ENCODE measurements around the gene NTRK3.

The NTRK3 gene

DNA sequence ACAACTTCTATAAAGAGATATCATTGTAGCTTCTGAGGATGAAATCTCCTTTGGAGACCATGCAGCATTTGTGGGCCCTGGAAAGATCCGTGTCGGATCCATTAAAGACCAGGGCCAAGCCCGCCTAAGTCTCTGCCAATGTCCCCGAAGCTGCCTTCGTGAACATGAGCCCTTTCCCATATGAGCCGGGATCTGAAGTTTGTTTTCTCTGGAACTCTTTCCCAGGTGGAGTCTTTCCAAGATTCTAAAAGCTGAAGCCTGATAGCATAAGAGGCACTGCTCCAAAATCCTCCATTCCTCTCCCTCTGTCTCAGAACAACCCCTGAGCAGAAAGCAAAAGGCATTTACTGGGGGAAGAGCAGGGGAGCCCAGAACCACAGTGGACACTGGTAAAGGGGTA, 274.6 kb downstream of the NTRK3 start:
- no peak for DNase-seq (ENCODE audit: low read depth)

DNA sequence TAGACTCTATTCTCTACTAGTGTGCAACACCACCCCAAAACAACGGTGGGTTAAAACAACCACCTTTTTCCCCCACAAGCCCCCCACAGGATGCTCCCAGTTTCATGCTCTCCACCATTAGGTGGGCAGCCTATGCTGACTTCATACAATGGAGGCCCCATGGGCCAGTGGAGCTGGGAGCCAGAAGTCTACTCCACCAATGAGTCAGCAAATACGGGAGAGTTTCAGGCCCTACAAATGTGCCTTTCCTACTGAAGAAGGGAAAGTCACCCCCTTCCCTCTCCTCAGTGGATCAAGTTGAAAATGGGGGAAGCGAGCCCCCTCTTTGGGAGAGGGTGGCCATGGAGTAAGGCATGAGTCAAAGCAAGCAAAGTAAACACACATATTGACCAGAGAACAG, 278.6 kb downstream of the NTRK3 start:
- no peak for DNase-seq (ENCODE audit: low read depth)

DNA sequence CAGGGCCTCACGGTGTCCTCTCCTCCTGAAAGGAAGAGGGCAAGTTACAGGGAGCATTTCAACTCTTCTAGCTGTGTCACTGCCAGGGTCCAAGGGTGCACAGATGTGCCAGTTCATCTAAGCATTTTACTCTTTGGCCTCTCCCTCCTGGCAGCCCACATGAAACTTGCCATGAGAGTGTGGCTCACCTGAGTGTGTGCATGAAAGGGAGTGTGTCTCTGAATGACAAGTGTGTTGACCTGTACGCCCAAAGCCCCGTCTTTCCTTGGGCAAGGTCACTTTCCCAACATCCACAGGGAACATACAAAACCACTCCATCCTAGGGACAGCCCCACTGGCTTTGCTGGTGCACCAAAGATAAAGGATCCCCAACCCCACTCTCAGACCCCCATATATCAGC, 280.0 kb downstream of the NTRK3 start:
- no peak for DNase-seq (ENCODE audit: low read depth)

DNA sequence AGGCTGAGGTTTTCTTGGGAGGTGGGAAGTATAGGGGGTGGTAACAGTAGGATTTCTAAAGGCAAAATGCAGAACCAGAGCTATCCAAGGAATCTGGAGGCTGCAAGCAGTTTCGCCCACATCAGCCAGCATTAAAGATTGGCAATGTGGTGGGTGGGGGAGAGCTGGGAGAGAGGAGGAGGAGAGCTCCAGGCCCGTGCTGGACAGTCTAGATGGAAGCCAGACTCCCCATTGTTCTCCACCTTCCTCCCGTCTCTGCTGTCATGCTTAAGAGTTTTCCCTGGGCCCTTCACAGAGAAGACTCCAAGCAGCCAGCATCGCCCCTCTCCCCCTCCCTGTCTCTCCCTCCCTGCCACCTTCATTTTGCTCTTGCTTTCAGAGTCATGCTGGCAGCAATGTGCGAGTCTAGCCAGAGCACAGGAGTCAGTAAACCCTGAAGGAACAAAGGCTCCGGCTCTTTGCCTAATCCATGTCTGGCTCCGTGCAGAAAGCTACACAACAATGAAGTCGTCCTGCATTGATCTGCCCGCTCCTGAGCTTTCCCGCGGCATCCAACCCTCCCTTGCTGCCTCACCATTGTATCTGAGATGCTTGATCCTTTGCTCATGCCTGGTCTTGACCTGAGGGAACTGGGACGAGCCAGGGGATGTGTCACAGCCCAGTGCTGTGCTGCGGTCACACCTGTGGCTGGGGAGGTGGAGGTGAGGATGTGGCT, 282.9 kb downstream of the NTRK3 start:
- DNase-seq (ENCODE audit: low read depth) = no peak

DNA sequence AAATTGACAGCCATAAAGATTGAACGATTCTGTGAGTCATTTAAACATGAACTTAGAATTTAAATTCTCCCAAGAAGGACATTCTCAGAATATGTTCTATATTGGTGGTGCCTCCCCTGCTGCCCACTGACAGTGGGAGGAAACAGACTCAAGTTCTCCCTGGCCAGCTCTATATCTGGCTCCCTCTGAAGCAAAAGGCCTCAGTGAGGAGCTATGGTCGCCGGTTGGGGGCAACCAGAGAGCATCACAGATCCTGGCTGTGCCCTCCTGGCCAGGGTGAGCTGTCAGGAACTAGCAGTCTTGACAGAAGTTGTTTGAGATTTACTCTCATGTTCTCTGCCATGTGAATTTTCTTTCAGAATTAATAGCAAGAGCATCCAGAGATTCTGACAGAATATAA, 285.5 kb downstream of the NTRK3 start:
- DNase-seq (ENCODE audit: low read depth) = no peak

DNA sequence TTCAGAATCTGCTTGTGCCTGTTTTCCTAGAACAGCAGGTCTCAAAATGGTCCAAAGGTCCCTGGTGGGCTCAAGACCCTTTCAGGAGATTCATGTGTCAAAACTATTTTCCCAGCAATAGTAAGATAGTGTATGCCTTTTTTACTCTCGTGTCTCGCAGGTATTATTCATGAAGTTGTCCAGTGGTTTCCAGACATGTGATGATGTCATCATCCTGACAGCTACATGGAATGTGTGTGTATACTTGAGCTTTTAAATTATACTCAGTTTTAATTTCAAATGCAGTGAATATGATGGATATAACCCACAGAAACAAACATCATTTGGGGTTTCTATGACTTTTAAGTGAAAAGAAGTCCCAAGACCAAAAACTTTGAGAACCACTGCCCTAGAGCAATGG, 288.6 kb downstream of the NTRK3 start:
- no peak for DNase-seq (ENCODE audit: low read depth)

DNA sequence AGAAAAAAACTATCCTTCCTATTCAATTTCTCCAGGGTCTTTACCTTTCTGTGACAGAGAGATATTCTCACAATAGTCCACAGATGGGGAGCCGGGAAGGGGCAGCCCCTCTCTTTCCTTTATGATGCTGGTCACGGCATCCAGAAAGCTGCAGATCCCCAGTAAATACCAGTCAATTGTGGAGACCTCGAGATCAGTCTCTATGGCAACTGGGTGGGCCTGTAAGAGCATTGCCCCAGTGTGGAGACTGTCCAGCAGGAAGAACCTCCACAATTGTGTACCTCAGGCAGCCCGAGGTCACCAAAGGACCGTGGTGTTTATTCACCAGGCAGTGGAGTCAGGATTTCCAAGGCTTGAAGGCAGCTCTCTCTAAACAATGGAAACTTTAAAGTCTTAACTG, 291.2 kb downstream of the NTRK3 start:
- no peak for DNase-seq (ENCODE audit: low read depth)

DNA sequence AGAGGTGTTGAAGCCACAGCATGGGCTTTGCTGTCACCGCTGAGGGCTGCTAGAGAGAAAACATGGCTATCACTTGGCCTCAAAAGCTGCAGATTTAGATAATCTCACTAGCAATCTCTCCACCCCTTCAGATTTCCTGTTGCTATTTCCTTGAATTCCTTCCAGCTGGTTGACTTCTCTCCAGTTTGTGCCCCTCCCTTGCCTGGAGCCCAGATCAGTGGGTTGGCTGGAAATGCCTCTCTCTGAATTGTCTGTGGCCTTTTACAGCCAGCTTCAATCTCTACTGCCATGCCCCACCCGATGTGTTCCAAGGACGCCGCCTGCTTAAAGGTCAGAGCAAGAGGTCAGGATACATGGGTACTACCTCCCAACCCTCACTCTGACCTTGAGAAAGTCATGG, 294.1 kb downstream of the NTRK3 start:
- no peak for DNase-seq (ENCODE audit: low read depth)

DNA sequence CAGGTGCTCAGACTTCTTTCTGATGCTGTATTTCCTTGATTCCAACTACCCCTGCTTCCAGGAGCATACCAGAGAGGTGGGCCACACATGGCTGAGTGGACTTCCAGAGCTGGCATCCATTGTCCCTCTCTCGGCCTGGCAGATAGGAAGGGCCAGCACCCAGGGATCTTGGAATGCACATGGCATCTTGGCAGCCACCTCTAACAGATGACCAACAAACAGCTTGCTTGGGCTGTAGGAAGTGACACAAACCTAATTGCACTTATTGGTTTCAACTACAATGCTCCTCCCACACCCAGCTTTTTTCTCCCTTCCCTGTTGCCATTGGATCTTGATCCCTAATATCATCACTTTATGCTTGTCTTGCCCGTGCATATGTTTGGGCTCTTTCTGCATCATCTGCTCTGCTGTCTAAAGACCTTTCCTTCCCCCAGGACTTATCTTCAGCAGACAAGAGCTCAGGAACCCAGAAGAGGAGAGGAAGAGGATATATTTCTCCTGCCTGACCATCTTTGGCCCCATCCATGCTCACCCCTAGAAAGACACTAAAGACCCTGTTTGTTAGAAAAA, 294.6 kb downstream of the NTRK3 start:
- no peak for DNase-seq (ENCODE audit: low read depth)

DNA sequence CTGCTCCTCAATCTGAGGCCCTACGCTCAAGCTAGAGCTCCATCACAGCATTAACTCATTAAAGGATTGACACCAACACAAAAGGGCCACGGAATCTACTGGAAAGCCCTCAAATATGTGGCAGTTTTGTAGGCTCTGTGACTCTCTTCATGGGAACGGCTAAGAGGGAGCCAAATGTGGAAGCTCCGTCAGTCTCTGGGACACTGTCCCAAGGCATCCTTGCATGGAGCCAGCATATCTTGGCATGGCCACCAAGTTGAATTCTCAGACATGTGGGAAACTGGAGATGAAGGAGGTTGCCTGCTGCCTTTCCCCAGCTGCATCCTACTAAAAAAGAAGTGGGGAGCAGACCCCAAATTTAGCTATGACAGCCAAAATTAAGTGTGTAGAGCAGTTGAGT, 296.9 kb downstream of the NTRK3 start:
- no peak for DNase-seq (ENCODE audit: low read depth)

DNA sequence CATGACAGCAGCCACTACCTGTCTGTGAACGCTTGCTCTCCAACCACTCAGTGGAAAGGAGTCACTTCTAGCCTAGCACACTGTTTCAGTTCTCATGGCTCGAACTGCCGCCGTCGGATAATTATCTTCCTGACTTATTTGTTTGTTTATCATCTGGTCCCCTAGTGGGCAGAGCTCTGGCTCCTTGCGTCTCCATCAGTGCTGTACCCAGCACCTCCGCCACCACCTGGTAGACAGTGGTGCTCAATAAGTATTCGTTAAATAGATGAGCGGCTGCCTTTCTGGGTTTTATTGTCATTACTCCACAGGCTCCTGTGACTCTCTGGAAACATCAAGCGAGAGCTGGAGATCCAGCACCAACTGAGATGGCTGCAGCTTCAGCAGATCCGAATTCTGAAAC, 297.5 kb downstream of the NTRK3 start:
- DNase-seq (ENCODE audit: low read depth) = no peak

DNA sequence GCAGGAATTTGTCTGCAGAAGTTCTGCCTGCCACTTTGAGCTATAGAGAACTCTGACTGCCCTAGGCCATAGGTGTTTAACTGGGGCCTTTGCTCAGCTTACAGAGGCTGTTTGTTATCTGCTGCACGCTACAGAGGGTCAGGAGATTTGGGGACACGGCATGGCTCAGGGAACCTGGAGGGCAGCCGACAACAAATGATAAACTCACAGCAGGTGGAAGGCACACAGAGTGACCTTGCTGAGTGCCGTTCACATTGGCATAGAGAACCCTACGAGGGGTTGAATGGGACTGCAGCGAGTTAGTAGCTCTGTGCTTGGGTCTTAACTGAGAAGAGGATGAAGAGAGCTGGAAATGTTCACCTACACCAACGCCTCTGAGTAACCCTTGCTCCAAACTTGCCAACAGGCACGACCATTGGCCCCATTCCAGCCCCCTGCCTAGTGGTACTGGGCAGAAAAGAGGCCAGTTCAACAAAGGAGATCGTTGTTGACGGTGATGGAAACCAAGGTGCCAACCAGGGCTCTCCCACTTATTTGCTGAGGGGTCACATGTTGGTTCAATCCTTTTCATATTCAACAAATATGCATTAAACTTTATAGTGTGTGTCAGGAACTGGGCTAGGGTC, 301.1 kb downstream of the NTRK3 start:
- no peak for DNase-seq (ENCODE audit: low read depth)

DNA sequence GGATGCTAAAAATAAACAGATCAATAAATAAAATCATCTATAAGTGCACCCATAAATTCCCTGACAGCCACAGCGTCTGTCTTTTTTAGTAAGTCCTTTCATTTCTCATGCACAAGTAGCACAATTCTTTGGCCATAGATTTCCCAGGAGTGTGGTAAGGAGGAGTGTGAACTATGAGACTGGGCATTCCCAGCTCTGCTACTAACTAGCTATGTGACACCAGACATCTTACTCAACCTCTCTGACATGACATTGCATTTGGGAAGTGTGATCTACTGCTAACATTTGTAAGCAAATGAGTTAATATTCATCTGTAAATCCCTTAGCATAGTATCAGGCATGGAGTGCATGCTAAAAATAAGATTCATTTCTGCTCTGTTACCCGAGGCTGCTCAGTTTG, 301.7 kb downstream of the NTRK3 start:
- no peak for DNase-seq (ENCODE audit: low read depth)

DNA sequence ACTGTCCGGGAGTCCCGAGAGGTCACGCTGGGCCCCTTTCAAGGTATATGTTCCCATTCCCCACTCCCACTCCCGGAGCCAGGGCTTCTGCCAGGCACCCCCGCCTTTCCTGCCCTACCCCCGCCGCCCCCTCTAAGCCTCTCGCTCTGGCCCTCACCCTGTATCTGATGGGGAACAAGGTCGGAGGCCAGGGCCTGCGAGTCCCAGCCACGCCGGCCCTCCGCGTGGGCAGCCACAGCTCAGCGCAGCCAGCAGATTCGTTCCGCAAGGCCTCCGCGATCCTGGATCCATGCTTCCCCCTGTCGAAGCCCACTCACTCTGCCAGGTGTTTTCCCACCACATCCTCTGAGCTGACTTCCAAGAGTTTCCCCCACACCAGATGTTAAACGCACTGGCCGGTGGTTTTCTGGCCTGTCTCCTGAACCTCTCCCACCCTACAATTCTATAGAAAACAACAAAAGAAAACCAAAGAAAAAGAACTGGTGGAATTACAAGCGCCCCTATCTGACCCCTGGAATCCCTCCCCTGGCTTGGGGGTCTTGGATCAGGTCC, 303.7 kb downstream of the NTRK3 start:
- DNase-seq (ENCODE audit: low read depth) = no peak

DNA sequence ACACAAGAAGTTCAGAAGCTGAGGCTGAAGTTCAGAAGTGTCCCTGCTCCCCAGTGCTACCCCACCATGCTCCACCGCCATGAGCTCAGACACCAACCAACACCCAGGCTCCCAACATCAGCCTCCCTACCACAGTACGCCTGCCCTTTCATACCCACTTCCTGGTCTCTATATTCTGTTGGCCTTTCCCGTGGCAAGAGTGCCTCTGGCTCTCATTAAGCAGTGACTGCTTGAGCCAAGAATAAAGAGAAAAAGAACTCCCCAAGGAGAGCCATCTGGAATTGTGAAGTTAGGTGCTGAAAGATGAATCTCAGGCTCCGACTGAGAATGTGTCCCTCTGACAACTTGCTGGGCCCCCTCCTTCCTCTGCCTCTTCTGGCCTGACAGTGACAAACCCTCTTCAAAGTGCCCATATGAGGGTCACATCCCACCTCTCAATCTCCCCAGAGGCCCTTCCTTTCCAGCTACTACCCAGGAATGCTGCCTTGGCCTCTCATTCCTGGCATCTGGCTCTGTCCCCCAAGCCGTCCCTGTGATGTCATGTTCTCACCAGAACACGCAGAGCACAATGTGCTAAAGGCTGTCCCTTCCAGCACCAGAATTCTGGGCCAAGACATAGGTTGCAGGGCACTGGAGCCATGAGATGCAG, 306.8 kb downstream of the NTRK3 start:
- DNase-seq (ENCODE audit: low read depth) = no peak

DNA sequence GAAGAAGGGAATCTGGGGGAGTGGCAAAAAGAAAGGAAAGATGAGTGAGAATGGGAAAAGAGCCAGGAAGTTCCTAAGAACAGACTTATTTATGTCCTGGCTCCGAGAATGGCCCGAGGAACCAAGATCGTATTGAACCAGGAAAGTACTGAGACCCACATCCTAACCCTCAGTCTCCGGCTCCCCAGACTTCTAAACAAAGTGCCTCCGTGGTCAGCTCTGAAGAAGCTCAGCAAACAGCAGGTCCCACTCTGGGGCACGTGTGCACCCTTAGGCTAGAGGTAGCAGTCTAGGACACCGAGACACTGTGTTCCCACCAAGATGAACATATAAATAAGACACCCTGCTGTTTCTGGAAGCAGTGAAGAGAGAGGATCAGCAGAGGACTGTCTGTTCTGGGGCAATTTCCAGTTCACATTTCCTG, 307.4 kb downstream of the NTRK3 start:
- DNase-seq (ENCODE audit: low read depth) = no peak

DNA sequence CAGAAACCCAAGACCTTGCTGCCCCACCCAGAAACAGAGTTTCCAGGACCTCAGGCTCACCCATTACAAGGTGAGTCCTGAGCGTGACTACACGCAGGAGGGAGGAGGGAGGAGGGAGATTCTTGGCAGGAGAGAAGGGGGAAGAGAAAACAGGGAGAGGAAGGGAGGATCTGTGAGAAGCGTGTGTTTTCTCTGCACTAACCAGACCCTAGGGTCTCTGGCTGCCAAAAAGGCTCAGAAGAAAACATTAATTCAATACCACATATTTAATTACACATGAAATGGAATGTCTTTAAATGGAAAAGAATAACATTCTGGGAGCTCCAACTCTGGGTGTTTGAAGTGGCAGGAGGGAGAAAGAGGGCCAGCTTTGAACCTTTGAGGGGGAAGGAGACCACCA, 309.0 kb downstream of the NTRK3 start:
- DNase-seq (ENCODE audit: low read depth) = no peak

DNA sequence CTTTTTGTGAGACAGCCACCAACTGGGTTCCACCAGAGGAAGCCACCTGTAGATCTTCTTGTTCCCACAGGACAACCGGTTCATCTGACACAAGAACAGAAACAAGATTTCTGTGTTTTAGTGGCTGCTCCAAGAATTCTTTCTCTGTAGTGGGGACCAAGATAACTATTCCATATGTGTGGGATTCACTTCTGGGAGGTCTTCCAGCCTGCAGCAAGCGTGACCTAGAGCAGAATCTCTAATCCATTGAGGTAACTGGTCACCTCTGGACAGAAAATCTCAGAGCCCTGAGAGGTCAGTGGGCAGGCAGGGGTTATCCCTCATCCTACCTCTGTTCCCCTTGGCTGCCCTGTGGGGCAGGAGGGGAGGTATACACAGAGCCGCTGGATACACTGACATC, 311.3 kb downstream of the NTRK3 start:
- no peak for DNase-seq (ENCODE audit: low read depth)

DNA sequence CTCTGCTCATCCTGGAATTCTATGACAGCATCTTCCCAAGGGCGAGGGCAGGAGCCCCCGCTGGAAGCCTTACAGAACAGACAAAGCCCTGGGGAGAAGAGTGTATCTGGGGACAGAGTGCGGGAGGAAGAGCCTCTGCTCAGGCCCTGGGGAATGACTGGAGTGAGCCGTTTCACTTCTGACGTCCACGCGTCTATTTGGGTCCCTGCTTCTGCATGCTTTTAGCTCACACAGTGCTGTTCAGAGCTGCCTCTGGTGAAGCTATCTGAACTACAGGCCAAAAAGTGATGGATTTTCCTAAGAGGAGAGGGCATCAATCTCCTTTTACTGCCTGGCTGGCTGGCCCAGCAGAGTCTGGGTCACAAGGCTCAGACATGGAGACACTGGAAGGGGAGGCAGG, 311.8 kb downstream of the NTRK3 start:
- no peak for DNase-seq (ENCODE audit: low read depth)

DNA sequence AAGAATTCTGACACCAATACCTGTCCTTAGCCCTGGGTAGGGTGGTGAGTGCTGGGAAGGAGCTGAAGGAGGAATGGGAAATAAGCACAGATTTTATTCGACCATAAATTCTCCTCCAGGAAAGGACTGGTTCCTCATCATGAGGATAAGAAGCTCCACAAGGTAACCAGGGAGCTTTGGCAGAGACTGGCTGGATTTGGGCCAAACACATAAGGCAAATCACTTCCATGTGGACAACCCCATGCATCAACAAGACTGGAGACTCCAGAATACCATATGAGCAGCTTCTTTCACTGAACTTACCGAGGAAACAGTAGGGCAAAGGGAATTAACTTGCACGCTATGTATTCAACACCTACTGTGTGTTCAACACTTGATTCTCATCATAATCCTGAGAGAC, 312.5 kb downstream of the NTRK3 start:
- DNase-seq (ENCODE audit: low read depth) = no peak

DNA sequence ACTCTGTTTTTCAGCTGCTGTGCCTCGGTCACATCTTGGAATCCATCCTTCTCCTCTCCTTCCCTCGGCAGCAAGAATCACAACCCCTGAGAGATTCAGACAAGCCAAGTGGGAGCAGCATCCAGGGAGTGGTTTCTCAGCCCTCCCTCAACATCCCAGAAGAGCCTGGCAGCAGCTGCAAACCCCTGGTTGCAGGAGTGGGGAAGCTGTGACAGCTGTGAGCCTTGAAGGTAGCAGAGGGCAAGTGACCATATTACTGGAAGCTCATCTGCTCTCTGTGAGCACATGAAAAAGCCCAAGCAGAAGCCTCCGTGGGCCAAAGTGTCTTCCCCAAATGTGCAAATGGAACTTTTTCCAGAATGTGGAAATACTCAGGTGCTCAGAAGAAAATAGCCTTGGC, 312.9 kb downstream of the NTRK3 start:
- no peak for DNase-seq (ENCODE audit: low read depth)

DNA sequence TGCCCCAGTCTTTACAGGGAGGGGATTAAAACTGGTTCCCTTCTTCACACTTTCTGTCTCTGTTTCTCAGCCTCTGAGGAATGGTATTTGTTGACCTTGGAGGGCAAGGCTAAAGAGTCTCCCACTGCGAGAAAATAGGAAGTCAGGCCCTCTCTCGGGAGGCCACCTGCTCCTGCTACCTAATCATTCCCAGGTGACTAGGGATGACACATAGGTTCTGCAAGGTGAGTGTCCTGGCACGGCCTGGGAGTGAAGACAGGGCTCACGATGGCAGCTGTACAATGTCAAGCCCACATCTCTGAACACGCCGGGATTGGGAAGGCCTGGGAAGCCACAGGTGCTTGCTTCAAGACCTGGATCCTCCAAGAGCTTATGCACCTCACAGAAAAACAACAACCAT, 314.2 kb downstream of the NTRK3 start:
- DNase-seq (ENCODE audit: low read depth) = no peak

DNA sequence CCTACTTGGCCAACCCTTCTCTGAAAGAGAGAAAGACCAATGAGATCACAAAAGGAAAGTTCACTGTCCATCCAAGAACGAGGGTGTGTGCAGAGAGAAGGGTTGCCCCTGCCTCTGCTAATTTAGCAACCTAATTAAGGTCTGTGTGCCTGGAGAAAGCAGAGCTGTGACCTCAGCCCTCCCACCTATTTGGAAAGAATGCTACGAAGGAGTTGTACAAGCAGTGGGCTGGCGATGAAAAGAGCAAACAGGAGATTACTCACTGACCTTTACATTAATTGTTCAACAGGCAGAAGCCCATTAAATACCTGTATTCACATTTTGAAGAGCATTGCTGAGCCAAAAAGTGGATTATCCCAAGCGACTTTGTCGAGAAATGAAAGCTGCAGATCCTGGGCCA, 314.9 kb downstream of the NTRK3 start:
- no peak for DNase-seq (ENCODE audit: low read depth)
